Measurements from ENCODE around the gene ELF4. TPM values are rescaled to one million over a fixed set of nuclear protein-coding genes. Genes with fewer than 3 reads are reported as not detected.
A peak's percentile ranks its signal among the peaks of the same experiment; 100 is the strongest.

The ELF4 gene
- total RNA-seq, 2 experiments from 2014 or later, result 48.0 to 48.7 TPM

DNA sequence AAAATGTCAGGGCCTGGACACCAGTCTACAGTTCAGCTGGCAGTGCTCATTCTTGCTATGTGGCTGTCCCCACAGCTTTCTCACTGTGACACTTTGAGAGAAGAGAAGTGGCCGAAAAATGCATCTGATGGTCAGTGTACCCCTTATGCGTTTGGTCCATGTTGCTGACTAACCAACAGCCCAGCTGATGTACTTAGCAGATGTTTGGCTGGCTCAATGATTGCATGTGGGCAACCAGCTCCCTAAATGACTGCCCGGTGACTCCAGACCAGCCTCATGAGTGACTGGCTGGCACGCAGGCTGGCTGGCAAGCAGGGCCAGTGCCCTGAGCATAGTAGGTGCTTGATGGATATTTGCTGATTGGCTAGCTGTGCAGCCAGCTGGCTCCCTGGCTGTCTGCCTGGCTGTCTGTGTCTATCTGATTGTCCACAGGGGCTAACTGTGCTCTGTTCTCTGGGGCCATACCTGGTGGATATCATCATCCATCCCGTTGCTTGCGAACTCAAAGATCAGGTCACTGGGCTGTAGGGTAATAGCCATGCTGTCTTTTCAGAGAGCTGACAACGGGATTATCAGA lies 29.4 kb downstream of the ELF4 start:
- no peaks in the 10 kb centered on the region for H3K9me3 Mint-ChIP-seq
- peaks cover 36% of the 10 kb centered on the region for H3K36me3 Mint-ChIP-seq (ENCODE audit: low read depth)
- H3K4me3 Mint-ChIP-seq, result no peak overlapping the region
- ChIA-PET POLR2A (interaction anchor here (1.6 to 4.2 kb wide), 3 partner anchors 11 to 40 kb away, joined by 3 to 55 read pairs (median 17); partner anchors contain the start of gene ELF4), CTCF (interaction anchor here (0.5 to 4.5 kb wide), 21 partner anchors 18 to 324 kb away, joined by 3 to 103 read pairs (median 4); partner anchors contain the start of genes AIFM1, ELF4 and RAB33A)
- no peak overlapping the region for H3K27ac Mint-ChIP-seq
- DNase-seq, result no peak
- peaks cover 53% of the 10 kb centered on the region for H3K4me1 Mint-ChIP-seq
- no peaks in the 10 kb centered on the region for H3K27me3 Mint-ChIP-seq

- DNase-seq, result peak; percentile 64
- peaks cover 46% of the 10 kb centered on the region for H3K4me1 Mint-ChIP-seq
- no peak overlapping the region for H3K4me3 Mint-ChIP-seq
- POLR2A ChIA-PET, result interaction anchor here (0.8 to 4.2 kb wide), 5 partner anchors 9 to 112 kb away, joined by 3 to 55 read pairs (median 5); partner anchors contain the start of gene ELF4
- CTCF ChIA-PET, result interaction anchor here (0.6 to 4.5 kb wide), 27 partner anchors 9 to 323 kb away, joined by 3 to 103 read pairs (median 5); partner anchors contain the start of genes AIFM1 and RAB33A
- no peaks in the 10 kb centered on the region for H3K27me3 Mint-ChIP-seq
- peaks cover 35% of the 10 kb centered on the region for H3K36me3 Mint-ChIP-seq (ENCODE audit: low read depth)
- peak overlapping the region; percentile 30 for H3K27ac Mint-ChIP-seq
- H3K9me3 Mint-ChIP-seq, result no peaks in the 10 kb centered on the region
Observed at GRCh38 chrX:130079824-130080406, 30.4 kb downstream of the ELF4 start.

DNA sequence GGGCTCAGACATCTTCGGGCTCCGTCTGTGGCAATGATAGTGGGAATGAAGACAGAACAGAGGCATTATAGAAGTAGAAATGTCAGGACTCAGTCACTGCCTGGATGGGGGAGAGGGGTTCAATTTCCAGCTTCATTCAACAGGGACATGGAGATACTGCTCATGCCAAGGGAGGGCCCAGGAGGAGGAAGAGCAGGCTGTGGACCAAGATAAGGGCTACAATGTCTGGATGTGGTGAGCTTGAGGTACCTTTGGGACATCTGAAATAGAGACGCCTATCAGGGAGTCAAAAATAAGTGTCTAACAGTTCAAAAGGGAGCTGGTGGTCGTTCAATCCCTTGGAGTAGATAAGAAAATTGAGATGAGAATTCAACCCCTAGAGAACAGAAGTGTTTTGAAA lies 34.5 kb downstream of the ELF4 start:
- no peak overlapping the region for H3K4me3 Mint-ChIP-seq
- H3K27me3 Mint-ChIP-seq, result no peaks in the 10 kb centered on the region
- peaks cover 36% of the 10 kb centered on the region for H3K36me3 Mint-ChIP-seq (ENCODE audit: low read depth)
- ChIA-PET POLR2A (no interaction called here), CTCF (interaction anchor here (0.7 to 1.9 kb wide), 2 partner anchors 15 to 173 kb away, joined by 3 to 4 read pairs; no protein-coding TSS in a partner anchor)
- DNase-seq, result no peak
- H3K9me3 Mint-ChIP-seq, result no peaks in the 10 kb centered on the region
- peaks cover 8% of the 10 kb centered on the region for H3K4me1 Mint-ChIP-seq
- H3K27ac Mint-ChIP-seq, result no peak overlapping the region

DNA sequence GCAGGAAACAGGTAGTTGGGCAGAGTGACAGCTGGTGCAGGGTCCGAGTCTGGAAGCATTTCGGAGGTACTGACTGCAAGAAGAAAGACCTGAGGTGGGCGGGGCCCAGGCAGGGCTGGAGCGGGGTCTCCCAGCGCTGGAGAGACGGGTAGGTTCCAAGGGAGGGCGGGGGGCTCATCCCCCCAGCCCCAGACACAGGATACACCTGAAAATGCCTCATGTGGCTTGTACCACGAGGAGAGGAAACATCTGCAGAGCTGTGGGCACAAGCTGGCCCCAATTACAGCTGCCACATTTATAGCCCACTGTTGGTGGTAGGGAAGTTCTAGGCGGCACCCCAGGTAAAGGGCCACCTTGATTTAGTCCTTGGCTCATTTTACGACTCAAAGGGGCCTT lies 38.0 kb downstream of the ELF4 start:
- H3K4me3 Mint-ChIP-seq, result no peak overlapping the region
- no peak overlapping the region for H3K27ac Mint-ChIP-seq
- no peaks in the 10 kb centered on the region for H3K4me1 Mint-ChIP-seq
- H3K9me3 Mint-ChIP-seq, result no peaks in the 10 kb centered on the region
- CTCF ChIA-PET, result no interaction called here
- peaks cover 40% of the 10 kb centered on the region for H3K36me3 Mint-ChIP-seq (ENCODE audit: low read depth)
- H3K27me3 Mint-ChIP-seq, result no peaks in the 10 kb centered on the region
- POLR2A ChIA-PET, result no interaction called here
- no peak for DNase-seq

DNA sequence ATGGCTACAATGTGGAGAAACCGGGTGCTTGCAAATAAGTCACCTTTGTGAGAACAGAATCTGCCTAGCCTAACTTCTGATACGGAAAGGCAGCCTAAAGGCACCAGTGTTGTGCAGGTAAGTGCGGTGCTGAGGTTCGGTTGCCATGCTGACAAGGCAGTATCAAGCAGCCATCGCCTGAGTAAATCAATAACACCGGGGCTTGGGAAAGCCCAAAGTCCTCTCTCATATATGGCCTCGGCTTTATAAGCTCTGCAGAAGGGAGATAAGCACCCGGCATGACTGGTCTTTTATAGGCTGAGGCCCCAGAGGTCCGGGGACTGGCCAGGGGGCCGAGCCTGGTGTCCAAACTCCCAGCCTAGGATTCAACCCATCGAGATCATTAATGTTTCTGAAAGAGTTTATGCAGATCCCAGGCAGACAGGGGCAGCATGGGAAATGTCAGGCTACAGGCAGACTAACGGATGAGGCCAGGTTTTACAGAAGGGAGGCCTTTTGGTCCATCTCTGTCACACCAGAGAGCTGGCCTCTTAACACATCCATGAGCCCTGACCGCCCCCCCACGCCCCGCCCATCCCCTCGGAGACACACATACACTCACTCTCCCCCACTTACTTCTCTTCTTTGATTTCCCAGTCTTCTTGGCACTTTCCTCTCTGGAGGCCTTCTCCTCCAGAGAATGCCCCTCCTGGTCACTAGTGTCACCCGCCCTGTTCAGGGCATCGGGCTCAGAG lies 38.5 kb downstream of the ELF4 start:
- Mint-ChIP-seq H3K27me3 (no peaks in the 10 kb centered on the region), H3K36me3 (ENCODE audit: low read depth) (peaks cover 44% of the 10 kb centered on the region), H3K9me3 (no peaks in the 10 kb centered on the region), H3K4me1 (no peaks in the 10 kb centered on the region), H3K4me3 (no peak overlapping the region), H3K27ac (no peak overlapping the region)
- CTCF ChIA-PET, result interaction anchor here (1.2 kb wide), 1 partner anchor 11 kb away, joined by 5 read pairs; no protein-coding TSS in a partner anchor
- no peak for DNase-seq
- POLR2A ChIA-PET, result no interaction called here

- Mint-ChIP-seq H3K36me3 (ENCODE audit: low read depth) (peaks cover 39% of the 10 kb centered on the region), H3K4me3 (no peak overlapping the region), H3K4me1 (no peaks in the 10 kb centered on the region), H3K9me3 (no peaks in the 10 kb centered on the region), H3K27ac (no peak overlapping the region), H3K27me3 (no peaks in the 10 kb centered on the region)
- CTCF ChIA-PET, result no interaction called here
- POLR2A ChIA-PET, result no interaction called here
- no peak for DNase-seq
Observed at GRCh38 chrX:130066975-130067615, 43.2 kb downstream of the ELF4 start.

DNA sequence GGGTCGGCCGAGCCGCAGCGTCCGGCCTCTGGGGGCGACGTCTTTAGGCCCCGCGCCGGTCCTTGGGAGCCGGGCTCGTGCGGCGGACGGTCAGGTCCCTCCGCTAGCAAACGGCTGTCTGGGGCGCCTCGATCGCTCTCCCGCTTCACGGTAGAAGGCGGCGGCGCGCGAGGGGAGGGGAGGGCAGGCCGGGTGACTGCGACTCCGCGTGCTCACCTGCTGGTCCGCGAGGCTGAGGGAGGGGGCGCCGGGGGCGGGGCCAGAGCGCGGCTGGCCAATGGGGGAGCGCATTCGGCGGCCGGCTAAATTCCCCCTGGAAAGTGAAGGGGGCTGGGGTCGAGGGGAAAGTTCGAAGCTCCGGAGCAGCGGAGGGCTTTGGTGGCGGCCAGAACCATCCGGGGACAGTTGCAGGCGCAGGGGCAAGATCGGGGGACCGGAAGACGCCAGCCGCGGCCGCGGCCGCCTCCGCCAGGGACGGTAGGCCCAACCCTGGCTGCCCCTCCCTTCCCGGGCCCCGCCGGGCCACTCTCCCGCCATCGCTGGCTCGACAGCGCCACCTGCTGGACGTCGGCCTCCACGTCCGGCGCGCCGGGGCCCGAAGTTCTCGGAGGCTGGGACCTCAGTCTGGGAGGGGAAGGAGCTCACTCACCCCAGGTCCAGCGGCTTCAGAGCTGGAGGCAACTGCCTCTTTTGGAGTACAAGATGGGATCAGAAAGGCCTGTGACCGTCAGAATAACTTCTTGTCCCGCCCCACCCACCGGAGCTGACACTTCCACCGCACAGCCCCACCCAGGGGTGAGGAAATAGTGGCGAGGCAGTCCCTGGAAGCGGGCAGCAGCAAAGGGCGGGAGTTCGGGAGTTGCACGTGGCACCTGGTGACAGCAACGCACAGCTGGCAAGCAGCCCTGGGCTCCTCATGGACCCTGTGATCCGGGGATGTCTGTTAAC lies 49.9 kb downstream of the ELF4 start:
- peaks cover 6% of the 10 kb centered on the region for H3K4me1 Mint-ChIP-seq
- DNase-seq, result peak; percentile 84
- H3K27me3 Mint-ChIP-seq, result no peaks in the 10 kb centered on the region
- H3K9me3 Mint-ChIP-seq, result no peaks in the 10 kb centered on the region
- H3K4me3 Mint-ChIP-seq, result peak overlapping the region; percentile 73
- peak overlapping the region; percentile 68 for H3K27ac Mint-ChIP-seq
- H3K36me3 Mint-ChIP-seq (ENCODE audit: low read depth), result peaks cover 9% of the 10 kb centered on the region
- ChIA-PET CTCF (interaction anchor here (0.6 to 2.4 kb wide), 61 partner anchors 9 to 468 kb away, joined by 3 to 51 read pairs (median 4); partner anchors contain the start of genes RBMX2 and UTP14A), POLR2A (interaction anchor here (0.8 to 1.4 kb wide), 8 partner anchors 9 to 135 kb away, joined by 3 to 13 read pairs (median 4); no protein-coding TSS in a partner anchor)

- ChIA-PET CTCF (no interaction called here), POLR2A (interaction anchor here (0.9 kb wide), 1 partner anchor 277 kb away, joined by 3 read pairs; no protein-coding TSS in a partner anchor)
- H3K36me3 Mint-ChIP-seq (ENCODE audit: low read depth), result peaks cover 4% of the 10 kb centered on the region
- no peaks in the 10 kb centered on the region for H3K27me3 Mint-ChIP-seq
- H3K4me1 Mint-ChIP-seq, result peaks cover 6% of the 10 kb centered on the region
- no peak for DNase-seq
- no peaks in the 10 kb centered on the region for H3K9me3 Mint-ChIP-seq
- H3K27ac Mint-ChIP-seq, result no peak overlapping the region
- no peak overlapping the region for H3K4me3 Mint-ChIP-seq
Observed at GRCh38 chrX:130058652-130059051, 51.6 kb downstream of the ELF4 start.

DNA sequence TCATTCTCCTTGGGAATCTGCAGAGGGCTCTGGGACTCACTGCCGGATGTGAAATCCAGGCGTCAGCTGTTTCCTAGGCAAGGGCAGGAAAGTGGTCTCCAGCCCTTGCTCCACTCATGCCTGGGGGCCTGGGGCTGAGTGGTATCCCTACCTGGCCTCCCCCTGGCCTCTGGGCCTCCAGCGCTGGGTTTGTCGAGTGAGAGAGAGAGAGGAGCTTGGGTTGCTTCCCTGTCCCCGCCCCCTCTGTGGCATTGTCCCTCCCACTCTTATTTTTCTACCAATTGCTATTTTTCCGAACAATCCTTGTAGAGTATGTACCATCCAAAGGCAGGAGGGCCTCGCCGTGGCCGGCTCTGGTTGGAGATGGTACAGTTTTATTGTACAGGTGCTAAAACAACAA lies 53.1 kb downstream of the ELF4 start:
- Mint-ChIP-seq H3K27me3 (no peaks in the 10 kb centered on the region), H3K9me3 (no peaks in the 10 kb centered on the region), H3K27ac (no peak overlapping the region), H3K4me3 (no peak overlapping the region), H3K4me1 (peaks cover 6% of the 10 kb centered on the region), H3K36me3 (ENCODE audit: low read depth) (peaks cover 4% of the 10 kb centered on the region)
- CTCF ChIA-PET, result no interaction called here
- DNase-seq, result no peak
- POLR2A ChIA-PET, result no interaction called here

- no peak for DNase-seq
- peaks cover 3% of the 10 kb centered on the region for H3K4me1 Mint-ChIP-seq
- peaks cover 4% of the 10 kb centered on the region for H3K36me3 Mint-ChIP-seq (ENCODE audit: low read depth)
- POLR2A ChIA-PET, result no interaction called here
- no peaks in the 10 kb centered on the region for H3K27me3 Mint-ChIP-seq
- no peak overlapping the region for H3K27ac Mint-ChIP-seq
- CTCF ChIA-PET, result no interaction called here
- no peaks in the 10 kb centered on the region for H3K9me3 Mint-ChIP-seq
- no peak overlapping the region for H3K4me3 Mint-ChIP-seq
Observed at GRCh38 chrX:130055899-130056298, 54.4 kb downstream of the ELF4 start.

DNA sequence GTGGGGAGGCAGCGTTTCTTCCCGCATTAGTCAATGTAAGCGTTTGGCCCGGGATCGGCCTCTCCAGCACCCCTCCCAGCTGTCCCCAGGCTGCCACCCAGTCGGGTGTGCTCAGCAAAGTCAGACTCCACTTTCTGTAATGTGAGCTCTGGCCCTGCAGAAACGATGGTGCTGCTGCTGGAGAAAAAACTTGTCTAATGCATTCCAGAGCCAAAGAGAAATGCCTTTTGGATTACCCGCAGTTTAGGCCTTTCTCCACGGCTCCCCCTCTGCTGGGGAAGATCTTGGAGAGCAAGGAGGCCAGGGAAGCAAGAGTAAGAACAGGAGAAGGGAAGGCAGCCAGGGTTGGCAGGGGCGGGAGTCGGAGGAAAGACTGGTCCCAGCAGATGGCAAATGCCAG lies 55.2 kb downstream of the ELF4 start:
- no peak overlapping the region for H3K27ac Mint-ChIP-seq
- no peaks in the 10 kb centered on the region for H3K4me1 Mint-ChIP-seq
- no peaks in the 10 kb centered on the region for H3K9me3 Mint-ChIP-seq
- ChIA-PET POLR2A (no interaction called here), CTCF (no interaction called here)
- peaks cover 4% of the 10 kb centered on the region for H3K36me3 Mint-ChIP-seq (ENCODE audit: low read depth)
- no peaks in the 10 kb centered on the region for H3K27me3 Mint-ChIP-seq
- DNase-seq, result no peak
- no peak overlapping the region for H3K4me3 Mint-ChIP-seq

- no peak for DNase-seq
- Mint-ChIP-seq H3K9me3 (no peaks in the 10 kb centered on the region), H3K27me3 (no peaks in the 10 kb centered on the region), H3K27ac (no peak overlapping the region), H3K36me3 (ENCODE audit: low read depth) (peaks cover 7% of the 10 kb centered on the region), H3K4me1 (no peaks in the 10 kb centered on the region), H3K4me3 (no peak overlapping the region)
- ChIA-PET POLR2A (no interaction called here), CTCF (no interaction called here)
Observed at GRCh38 chrX:130053236-130053635, 57.1 kb downstream of the ELF4 start.
